WI38 (cell line): ENCODE measurements around the gene TMED10.

Source experiments
- H3K4me3 ChIP-seq: 2 replicates; pipeline ENCODE4 v1.5.1; 2011; ENCODE audit warnings: low read depth, mild to moderate bottlenecking, control low read depth, low read length
- CTCF ChIP-seq: IDR thresholded peaks from 2 replicates; pipeline ENCODE4 v1.5.1; 2012; ENCODE audit warnings: low read depth, mild to moderate bottlenecking, control low read depth, low read length

The TMED10 gene

GRCh38 chr14:75127903-75128595 lies 48.4 kb downstream of the TMED10 start:
- no peak overlapping the region for H3K4me3 ChIP-seq
- no peak for TF ChIP-seq CTCF

- peak overlapping the region; percentile 62 for H3K4me3 ChIP-seq
Measured at GRCh38 chr14:75127474-75127820, 49.0 kb downstream of the TMED10 start.

GRCh38 chr14:75126679-75127473 lies 49.5 kb downstream of the TMED10 start, which contains the start of gene NEK9:
TSS of gene NEK9 (minus strand) at chr14:75127048. CDS start at chr14:75126921, 127 bp downstream.
- peak within 1 kb of the TSS; percentile 62 for H3K4me3 ChIP-seq
- no peak for TF ChIP-seq CTCF

- TF ChIP-seq CTCF: no peak
- H3K4me3 ChIP-seq: peak overlapping the region; percentile 62
Measured at GRCh38 chr14:75126121-75126544, 50.3 kb downstream of the TMED10 start.

- TF ChIP-seq CTCF: no peak
- H3K4me3 ChIP-seq: peak overlapping the region; percentile 62; the same call in 1 of the 2 replicates
Measured at GRCh38 chr14:75125617-75126016, 50.8 kb downstream of the TMED10 start.

- no peak for TF ChIP-seq CTCF
- no peak overlapping the region for H3K4me3 ChIP-seq
Measured at GRCh38 chr14:75123991-75124390, 52.4 kb downstream of the TMED10 start.

- TF ChIP-seq CTCF: no peak
- H3K4me3 ChIP-seq: no peak overlapping the region
Measured at GRCh38 chr14:75121552-75121951, 54.9 kb downstream of the TMED10 start.
